ENCODE data around the gene RIBC2. TPM values are rescaled to one million over a fixed set of nuclear protein-coding genes. Genes with fewer than 3 reads are reported as not detected.

RIBC2 gene
- total RNA-seq, 4 donors from 2014 or later, result not detected

- intact Hi-C loops (cut with DNase I; ENCODE audit: low total_unique reads), result no loop called here
- no peaks in the 10 kb centered on the region for H3K27me3 ChIP-seq
- in situ Hi-C loops (cut with MboI; ENCODE audit: low pct_ligation_motif_present in 1 of 4, low pct_unique_long_range_greater_than_20kb in 1 of 4, low sequenced_read_pairs in 3 of 4), result loop anchor here in 2 of 4 donors (5.0 kb wide), 1 partner anchor 162 kb away; no protein-coding TSS in a partner anchor
- H3K36me3 ChIP-seq, result no peaks in the 10 kb centered on the region
- no peak overlapping the region for H3K27ac ChIP-seq
- no peaks in the 10 kb centered on the region for H3K9me3 ChIP-seq
- no peak for DNase-seq
- TF ChIP-seq CTCF (IDR thresholded peaks at IDR 0.05) (no peak), POLR2A (IDR thresholded peaks at IDR 0.05) (no peak), POLR2AphosphoS5 (IDR thresholded peaks at IDR 0.05) (no peak), EP300 (IDR thresholded peaks at IDR 0.05; ENCODE audit: low read depth) (no peak)
- H3K4me1 ChIP-seq, result no peaks in the 10 kb centered on the region
- no peak overlapping the region for H3K4me3 ChIP-seq
- 83 to 90% methylated on average over 7 to 10 of the region's 10 CpGs for WGBS, 2 donors (ENCODE audit: low coverage in 1 of 2)
Measured at GRCh38 chr22:45429424-45429823, 15.9 kb downstream of the RIBC2 start.

GRCh38 chr22:45429981-45430775 is 16.7 kb downstream of the RIBC2 start:
- Histone ChIP-seq H3K4me1 (peaks cover under 1 to 1% (median under 1%) of the 10 kb centered on the region in 4 donors), H3K27ac (no peak overlapping the region), H3K27me3 (no peaks in the 10 kb centered on the region), H3K36me3 (no peaks in the 10 kb centered on the region), H3K9me3 (no peaks in the 10 kb centered on the region), H3K4me3 (no peak overlapping the region)
- in situ Hi-C loops (cut with MboI; ENCODE audit: low pct_ligation_motif_present in 1 of 4, low pct_unique_long_range_greater_than_20kb in 1 of 4, low sequenced_read_pairs in 3 of 4) (loop anchor here in 3 of 4 donors (5.0 to 10.0 kb wide), 2 partner anchors 163 to 165 kb away; no protein-coding TSS in a partner anchor), intact Hi-C loops (cut with DNase I; ENCODE audit: low total_unique reads) (no loop called here)
- TF ChIP-seq POLR2AphosphoS5 (IDR thresholded peaks at IDR 0.05) (no peak), POLR2A (IDR thresholded peaks at IDR 0.05) (no peak), CTCF (IDR thresholded peaks at IDR 0.05) (no peak), EP300 (IDR thresholded peaks at IDR 0.05; ENCODE audit: low read depth) (no peak)
- DNase-seq, result no peak
- 73 to 89% methylated on average over 3 to 18 of the region's 18 CpGs for WGBS, 2 donors (ENCODE audit: low coverage in 1 of 2)

- Histone ChIP-seq H3K4me3 (no peak overlapping the region), H3K36me3 (no peaks in the 10 kb centered on the region), H3K9me3 (no peaks in the 10 kb centered on the region), H3K27ac (no peak overlapping the region), H3K27me3 (no peaks in the 10 kb centered on the region), H3K4me1 (peaks cover 5 to 8% (median 5%) of the 10 kb centered on the region in 4 donors)
- intact Hi-C loops (cut with DNase I; ENCODE audit: low total_unique reads), result no loop called here
- no peak for DNase-seq
- in situ Hi-C loops (cut with MboI; ENCODE audit: low pct_ligation_motif_present in 1 of 4, low pct_unique_long_range_greater_than_20kb in 1 of 4, low sequenced_read_pairs in 3 of 4), result loop anchor here in 1 of 4 donors (10.0 kb wide), 1 partner anchor 166 kb away; no protein-coding TSS in a partner anchor
- WGBS, 2 donors (ENCODE audit: low coverage in 1 of 2), result 96% methylated on average over 19 of the region's 19 CpGs; no CpG with 5 or more reads in 1 of the 2 donors
- TF ChIP-seq POLR2AphosphoS5 (IDR thresholded peaks at IDR 0.05) (no peak), POLR2A (IDR thresholded peaks at IDR 0.05) (no peak), EP300 (IDR thresholded peaks at IDR 0.05; ENCODE audit: low read depth) (no peak), CTCF (IDR thresholded peaks at IDR 0.05) (no peak)
Measured at GRCh38 chr22:45430871-45431270, 17.4 kb downstream of the RIBC2 start.

- in situ Hi-C loops (cut with MboI; ENCODE audit: low pct_ligation_motif_present in 1 of 4, low pct_unique_long_range_greater_than_20kb in 1 of 4, low sequenced_read_pairs in 3 of 4) (loop anchor here in 2 of 4 donors (5.0 to 10.0 kb wide), 2 partner anchors 168 to 170 kb away; no protein-coding TSS in a partner anchor), intact Hi-C loops (cut with DNase I; ENCODE audit: low total_unique reads) (loop anchor here (1.0 kb wide), 1 partner anchor 167 kb away; no protein-coding TSS in a partner anchor)
- TF ChIP-seq POLR2A (IDR thresholded peaks at IDR 0.05) (no peak), EP300 (IDR thresholded peaks at IDR 0.05; ENCODE audit: low read depth) (no peak), POLR2AphosphoS5 (IDR thresholded peaks at IDR 0.05) (no peak), CTCF (IDR thresholded peaks at IDR 0.05) (no peak)
Measured at GRCh38 chr22:45434981-45435380, 21.5 kb downstream of the RIBC2 start.

More at GRCh38 chr22:45434981-45435380, 21.5 kb downstream of the RIBC2 start:
- Histone ChIP-seq H3K36me3 (no peaks in the 10 kb centered on the region), H3K27ac (peak overlapping the region in 3 of 4 donors; percentile 45 to 64 (median 61)), H3K4me1 (peaks cover 5 to 10% (median 5%) of the 10 kb centered on the region in 4 donors), H3K4me3 (no peak overlapping the region), H3K27me3 (no peaks in the 10 kb centered on the region), H3K9me3 (no peaks in the 10 kb centered on the region)
- DNase-seq, result no peak
- WGBS, 2 donors (ENCODE audit: low coverage in 1 of 2), result 83 to 88% methylated on average over 4 to 6 of the region's 6 CpGs
